ENCODE results near the gene H1-8. TPM values are rescaled to one million over a fixed set of nuclear protein-coding genes. Genes with fewer than 3 reads are reported as not detected.

Gene H1-8
- total and polyA plus RNA-seq, 2 experiments from 2014 or later: not detected

GRCh38 chr3:129553171-129553570, 10.2 kb downstream of the H1-8 start:
- H3K36me3 ChIP-seq: no peaks in the 10 kb centered on the region
- peaks cover 51% of the 10 kb centered on the region for H3K4me1 ChIP-seq (ENCODE audit: low read depth)
- no peak for DNase-seq (ENCODE audit: low read depth in 1 of 2, low spot score in 1 of 2)
- no peak for TF ChIP-seq CTCF (IDR thresholded peaks at IDR 0.05; ENCODE audit: low read depth, low read length)
- H3K4me3 ChIP-seq: no peak overlapping the region
- H3K9me3 ChIP-seq (ENCODE audit: low read depth): no peaks in the 10 kb centered on the region
- H3K27ac ChIP-seq: no peak overlapping the region
- H3K27me3 ChIP-seq: no peaks in the 10 kb centered on the region

- Histone ChIP-seq H3K4me3 (no peak overlapping the region), H3K27ac (no peak overlapping the region), H3K36me3 (no peaks in the 10 kb centered on the region), H3K27me3 (no peaks in the 10 kb centered on the region), H3K9me3 (ENCODE audit: low read depth) (no peaks in the 10 kb centered on the region), H3K4me1 (ENCODE audit: low read depth) (peaks cover 56% of the 10 kb centered on the region)
- no peak for TF ChIP-seq CTCF (IDR thresholded peaks at IDR 0.05; ENCODE audit: low read depth, low read length)
- no peak for DNase-seq (ENCODE audit: low read depth in 1 of 2, low spot score in 1 of 2)
Observed at GRCh38 chr3:129553719-129554118, 10.7 kb downstream of the H1-8 start.

GRCh38 chr3:129554356-129555152, 11.6 kb downstream of the H1-8 start:
- Histone ChIP-seq H3K4me1 (ENCODE audit: low read depth) (peaks cover 56% of the 10 kb centered on the region), H3K9me3 (ENCODE audit: low read depth) (no peaks in the 10 kb centered on the region), H3K4me3 (no peak overlapping the region), H3K27me3 (no peaks in the 10 kb centered on the region), H3K36me3 (no peaks in the 10 kb centered on the region), H3K27ac (peak overlapping the region; percentile 35)
- no peak for TF ChIP-seq CTCF (IDR thresholded peaks at IDR 0.05; ENCODE audit: low read depth, low read length)
- DNase-seq (ENCODE audit: low read depth in 1 of 2, low spot score in 1 of 2): peak in 1 of 2 donors; percentile 55

- Histone ChIP-seq H3K27me3 (no peaks in the 10 kb centered on the region), H3K4me3 (no peak overlapping the region), H3K9me3 (ENCODE audit: low read depth) (no peaks in the 10 kb centered on the region), H3K4me1 (ENCODE audit: low read depth) (peaks cover 55% of the 10 kb centered on the region), H3K27ac (peak overlapping the region; percentile 35), H3K36me3 (no peaks in the 10 kb centered on the region)
- no peak for TF ChIP-seq CTCF (IDR thresholded peaks at IDR 0.05; ENCODE audit: low read depth, low read length)
- no peak for DNase-seq (ENCODE audit: low read depth in 1 of 2, low spot score in 1 of 2)
Observed at GRCh38 chr3:129555153-129555550, 12.2 kb downstream of the H1-8 start.

- no peaks in the 10 kb centered on the region for H3K36me3 ChIP-seq
- no peak for DNase-seq (ENCODE audit: low read depth in 1 of 2, low spot score in 1 of 2)
- peaks cover 62% of the 10 kb centered on the region for H3K4me1 ChIP-seq (ENCODE audit: low read depth)
- no peak overlapping the region for H3K4me3 ChIP-seq
- no peak for TF ChIP-seq CTCF (IDR thresholded peaks at IDR 0.05; ENCODE audit: low read depth, low read length)
- no peaks in the 10 kb centered on the region for H3K27me3 ChIP-seq
- peak overlapping the region; percentile 35 for H3K27ac ChIP-seq
- H3K9me3 ChIP-seq (ENCODE audit: low read depth): no peaks in the 10 kb centered on the region
Observed at GRCh38 chr3:129555616-129556357, 12.8 kb downstream of the H1-8 start.
